Umbilical cord (tissue), 2 donors: ENCODE data around the gene UQCC3. TPM values are rescaled to one million over a fixed set of nuclear protein-coding genes. Genes with fewer than 3 reads are reported as not detected.
"Not testable (repeated sequence)": the region's sequence is repeated elsewhere in the genome, so short reads cannot be mapped to it uniquely, and the experiment has no call there.

ENCODE experiments used
- DNase-seq: peaks from one replicate; pipeline ENCODE4 v3.0.0-alpha.2; 2015; ENCODE audit warnings: low spot score
- total RNA-seq: library from RNA; depleted of rRNA; stranded (reverse); fragments of >200 nt; gene quantifications from one replicate; pipeline ENCODE4 v1.2.3, GENCODE V29; 2014; ENCODE audit warnings: low replicate concordance; ENCODE audit not compliant: insufficient read depth

UQCC3 gene
- total RNA-seq, 1 donor from 2014 or later, result 2.9 TPM

GRCh38 chr11:62702246-62702645, 30.8 kb downstream of the UQCC3 start:
- no peak for DNase-seq

- DNase-seq, result not testable (repeated sequence)
Observed at GRCh38 chr11:62703921-62704320, 32.4 kb downstream of the UQCC3 start.

GRCh38 chr11:62705413-62705812, 33.9 kb downstream of the UQCC3 start:
- DNase-seq, result no peak

GRCh38 chr11:62705880-62706849, 34.7 kb downstream of the UQCC3 start:
- DNase-seq, result peak; percentile 97

- DNase-seq, result no peak
Observed at GRCh38 chr11:62706850-62707247, 35.4 kb downstream of the UQCC3 start.

GRCh38 chr11:62707277-62707861, 35.9 kb downstream of the UQCC3 start, which contains the start of the genes BSCL2 and GNG3:
Gene BSCL2 (minus strand): TSS chr11:62707424. CDS start chr11:62707195, 229 bp downstream.
Gene GNG3 (plus strand): TSS chr11:62707676. CDS start chr11:62708296, 620 bp downstream.
- DNase-seq, result peak; percentile 47

- DNase-seq, result no peak
Observed at GRCh38 chr11:62708392-62708791, 36.9 kb downstream of the UQCC3 start.

- no peak for DNase-seq
Observed at GRCh38 chr11:62708793-62709192, 37.3 kb downstream of the UQCC3 start.

- DNase-seq, result peak; percentile 99
Observed at GRCh38 chr11:62709247-62710000, 38.0 kb downstream of the UQCC3 start.

- no peak for DNase-seq
Observed at GRCh38 chr11:62710001-62710345, 38.5 kb downstream of the UQCC3 start.

GRCh38 chr11:62712276-62712812, 40.9 kb downstream of the UQCC3 start:
- no peak for DNase-seq

GRCh38 chr11:62712861-62713260, 41.4 kb downstream of the UQCC3 start:
- no peak for DNase-seq

- no peak for DNase-seq
Observed at GRCh38 chr11:62713343-62713742, 41.9 kb downstream of the UQCC3 start.

- no peak for DNase-seq
Observed at GRCh38 chr11:62715150-62716130, 44.0 kb downstream of the UQCC3 start.

GRCh38 chr11:62716206-62716605, 44.7 kb downstream of the UQCC3 start:
- DNase-seq, result no peak

- DNase-seq, result no peak
Observed at GRCh38 chr11:62716816-62717215, 45.3 kb downstream of the UQCC3 start.

GRCh38 chr11:62719302-62719978, 48.0 kb downstream of the UQCC3 start:
- DNase-seq, result no peak

GRCh38 chr11:62721994-62722393, 50.5 kb downstream of the UQCC3 start:
- no peak for DNase-seq
